Adrenal gland (tissue), 12 donors: ENCODE measurements around the gene SACM1L. TPM values are rescaled to one million over a fixed set of nuclear protein-coding genes. Genes with fewer than 3 reads are reported as not detected.
A peak's percentile ranks its signal among the peaks of the same experiment; 100 is the strongest.

Experiments used
- DNase-seq, 7 donors: peaks; one replicate each; pipeline ENCODE4 v3.0.0-alpha.2; 2019 to 2020
- H3K27ac ChIP-seq, 5 donors: fragments of 200-600 bp; sonication (generic) in 4 of 5; 1 replicate in 3 of 5; 2 replicates in 2 of 5; pipeline versions ENCODE4 v1.5.1 to v1.8.0; 2016 to 2020; ENCODE audit warnings: mild to moderate bottlenecking in 1 of 5
- H3K27me3 ChIP-seq: fragments of 200-600 bp; 2 replicates; pipeline ENCODE4 v1.8.0; 2021
- H3K36me3 ChIP-seq, 2 donors: fragments of 200-600 bp; replicated peaks in 1 of 2; 1 replicate in 1 of 2; 2 replicates in 1 of 2; pipeline versions ENCODE4 v1.5.1 to v1.8.0; 2018 to 2022
- H3K4me1 ChIP-seq, 2 donors: fragments of 200-600 bp; replicated peaks in 1 of 2; 1 replicate in 1 of 2; 2 replicates in 1 of 2; pipeline versions ENCODE4 v1.5.1 to v1.8.0; 2018 to 2021
- H3K4me3 ChIP-seq, 4 donors: fragments of 200-600 bp; sonication (generic) in 3 of 4; one replicate each; pipeline ENCODE4 v1.5.1; 2016 to 2018
- H3K9me3 ChIP-seq, 3 donors: fragments of 200-600 bp; sonication (generic) in 1 of 3; replicated peaks in 1 of 3; 1 replicate in 2 of 3; 2 replicates in 1 of 3; pipeline versions ENCODE4 v1.5.1 to v1.8.0; 2016 to 2021
- CTCF ChIP-seq, 6 experiments: fragments of 450-650 bp in 4 of 6; fragments of 200-600 bp in 2 of 6; sonication (generic) in 1 of 6; IDR thresholded peaks; 1 replicate in 5 of 6; 2 replicates in 1 of 6; pipeline versions ENCODE4 v1.5.1 to v1.8.0; 2016 to 2021; ENCODE audit warnings: antibody characterized with exemption in 6 of 6, mild to moderate bottlenecking in 2 of 6, moderate library complexity in 1 of 6
- POLR2A ChIP-seq, 2 donors: fragments of 450-650 bp; IDR thresholded peaks; one replicate each; pipeline ENCODE4 v1.6.1; 2017; ENCODE audit warnings: antibody characterized with exemption in 2 of 2, mild to moderate bottlenecking in 2 of 2, moderate library complexity in 1 of 2
- WGBS, 4 donors: extraction: QIAGEN DNeasy Blood & Tissue Kit in 2 of 4; methylation state at CpG; one replicate each; pipeline versions ENCODE4 v1.1.5 to v1.1.7; 2013 to 2017; 5-methylcytosine and 5-hydroxymethylcytosine counted together
- intact Hi-C, 2 donors: fragments of 100-400 bp; cut with DNase I; formaldehyde crosslinking; loops; one replicate each; pipeline versions ENCODE4 v1.14.1 to v1.15.0; 2022 to 2023
- polyA plus RNA-seq, 3 donors: library from polyadenylated mRNA; stranded (reverse); fragments of 200-250 nt in 2 of 3; fragments of 350-450 nt in 1 of 3; fragmentation: Illumina TruSeq in 1 of 3; extraction: RNeasy Lipid Tissue Mini Kit (QIAGEN cat#74804) in 1 of 3; gene quantifications; one replicate each; pipeline ENCODE4 v1.2.3, GENCODE V29; 2013 to 2014
- total RNA-seq, 9 donors: library from RNA; depleted of rRNA in 4 of 9; stranded (reverse); fragments of >200 nt in 4 of 9; fragments of 120-200 nt in 1 of 9; fragmentation: NEBNext Ultra II Directional in 1 of 9; extraction: Animal tissue kit (Norgen Biotek cat#: 25700) in 1 of 9; gene quantifications; one replicate each; pipeline versions ENCODE4 v1.1.0 to v1.2.4, GENCODE V29; 2013 to 2023
- donor health status: healthy with polysubstance abuse.
- donor health status: Bipolar disorder and iron deficiency.
- donor health status: DM: yes; HTN: yes; CAD: no.
- donor health status: DM: no; HTN: no; CAD: no.
- donor health status: DM: no; HTN: no; CAD: no.
- donor health status: DM: yes; HTN: yes; CAD: no.

The SACM1L gene
- total and polyA plus RNA-seq, 12 donors = 22.5 to 63.2 (median 44.8) TPM

- Histone ChIP-seq H3K4me1 (no peaks in the 10 kb centered on the region), H3K27ac (no peak overlapping the region), H3K4me3 (no peak overlapping the region), H3K27me3 (no peaks in the 10 kb centered on the region), H3K9me3 (no peaks in the 10 kb centered on the region), H3K36me3 (no peaks in the 10 kb centered on the region)
- 35 to 41% (median 38%) methylated on average over 11 to 14 of the region's 14 CpGs for WGBS, 4 donors
- intact Hi-C loops = loop anchor here (5.0 to 10.0 kb wide), 4 partner anchors 166 to 324 kb away; no protein-coding TSS in a partner anchor
- peak; percentile 50 to 73 (median 65) for DNase-seq
- TF ChIP-seq POLR2A (IDR thresholded peaks at IDR 0.05) (no peak), CTCF (IDR thresholded peaks at IDR 0.05) (peak; percentile 55 to 81 (median 66))
These were observed 71.9 kb downstream of the SACM1L start for GRCh38 chr3:45760878-45761711.

GRCh38 chr3:45761831-45762230 is 72.6 kb downstream of the SACM1L start:
- TF ChIP-seq CTCF (IDR thresholded peaks at IDR 0.05) (no peak), POLR2A (IDR thresholded peaks at IDR 0.05) (no peak)
- 73 to 91% (median 79%) methylated on average over 9 to 10 of the region's 10 CpGs for WGBS, 4 donors
- Histone ChIP-seq H3K27ac (no peak overlapping the region), H3K36me3 (no peaks in the 10 kb centered on the region), H3K9me3 (no peaks in the 10 kb centered on the region), H3K4me1 (no peaks in the 10 kb centered on the region), H3K4me3 (no peak overlapping the region), H3K27me3 (no peaks in the 10 kb centered on the region)
- no peak for DNase-seq
- intact Hi-C loops = loop anchor here (5.0 to 10.0 kb wide), 4 partner anchors 165 to 323 kb away; no protein-coding TSS in a partner anchor

- no peaks in the 10 kb centered on the region for H3K9me3 ChIP-seq
- no peaks in the 10 kb centered on the region for H3K27me3 ChIP-seq
These were observed 73.6 kb downstream of the SACM1L start for GRCh38 chr3:45762647-45763302.

More at GRCh38 chr3:45762647-45763302, 73.6 kb downstream of the SACM1L start:
- 80 to 93% (median 87%) methylated on average over 11 to 19 of the region's 19 CpGs for WGBS, 4 donors
- Histone ChIP-seq H3K27ac (no peak overlapping the region), H3K36me3 (no peaks in the 10 kb centered on the region), H3K4me1 (no peaks in the 10 kb centered on the region), H3K4me3 (no peak overlapping the region)
- DNase-seq = no peak
- intact Hi-C loops = loop anchor here (5.0 to 10.0 kb wide), 4 partner anchors 165 to 322 kb away; no protein-coding TSS in a partner anchor
- no peak for TF ChIP-seq POLR2A (IDR thresholded peaks at IDR 0.05)
- TF ChIP-seq CTCF (IDR thresholded peaks at IDR 0.05) = no peak
